Measurements from ENCODE around the gene FIZ1.

Gene FIZ1

DNA sequence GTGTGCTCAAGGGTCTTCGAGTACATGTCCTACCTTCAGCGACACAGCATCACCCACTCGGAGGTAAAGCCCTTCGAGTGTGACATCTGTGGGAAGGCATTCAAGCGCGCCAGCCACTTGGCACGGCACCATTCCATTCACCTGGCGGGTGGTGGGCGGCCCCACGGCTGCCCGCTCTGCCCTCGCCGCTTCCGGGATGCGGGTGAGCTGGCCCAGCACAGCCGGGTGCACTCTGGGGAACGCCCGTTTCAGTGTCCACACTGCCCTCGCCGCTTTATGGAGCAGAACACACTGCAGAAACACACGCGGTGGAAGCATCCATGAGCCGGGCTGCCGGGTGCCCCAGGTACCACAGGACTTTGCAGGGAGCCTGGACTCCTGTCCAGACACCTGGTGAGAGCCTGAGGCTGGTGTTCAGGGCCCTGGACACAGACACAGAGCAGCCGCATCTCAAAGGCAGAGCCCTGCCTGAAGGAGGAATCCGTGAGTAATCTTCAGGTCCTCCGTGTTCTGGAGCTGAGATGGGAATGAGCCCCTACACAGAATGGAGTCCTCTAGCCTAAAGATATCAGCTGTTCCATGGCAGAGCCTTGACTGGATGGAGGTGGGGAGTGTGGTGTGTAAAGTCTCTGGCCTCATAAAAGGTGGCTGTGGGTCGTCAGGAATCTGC is 45.7 kb upstream of the FIZ1 start:
- peak overlapping the region; percentile 77 for H3K4me3 ChIP-seq (ENCODE audit: control insufficient read depth, low read depth, low read length)
- TF ChIP-seq, protein P1, sequence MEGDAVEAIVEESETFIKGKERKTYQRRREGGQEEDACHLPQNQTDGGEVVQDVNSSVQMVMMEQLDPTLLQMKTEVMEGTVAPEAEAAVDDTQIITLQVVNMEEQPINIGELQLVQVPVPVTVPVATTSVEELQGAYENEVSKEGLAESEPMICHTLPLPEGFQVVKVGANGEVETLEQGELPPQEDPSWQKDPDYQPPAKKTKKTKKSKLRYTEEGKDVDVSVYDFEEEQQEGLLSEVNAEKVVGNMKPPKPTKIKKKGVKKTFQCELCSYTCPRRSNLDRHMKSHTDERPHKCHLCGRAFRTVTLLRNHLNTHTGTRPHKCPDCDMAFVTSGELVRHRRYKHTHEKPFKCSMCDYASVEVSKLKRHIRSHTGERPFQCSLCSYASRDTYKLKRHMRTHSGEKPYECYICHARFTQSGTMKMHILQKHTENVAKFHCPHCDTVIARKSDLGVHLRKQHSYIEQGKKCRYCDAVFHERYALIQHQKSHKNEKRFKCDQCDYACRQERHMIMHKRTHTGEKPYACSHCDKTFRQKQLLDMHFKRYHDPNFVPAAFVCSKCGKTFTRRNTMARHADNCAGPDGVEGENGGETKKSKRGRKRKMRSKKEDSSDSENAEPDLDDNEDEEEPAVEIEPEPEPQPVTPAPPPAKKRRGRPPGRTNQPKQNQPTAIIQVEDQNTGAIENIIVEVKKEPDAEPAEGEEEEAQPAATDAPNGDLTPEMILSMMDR (conservative IDR thresholded peaks at IDR 0.05; ENCODE audit: control insufficient read depth, insufficient read depth, low read depth, low read length), result no peak
- no peak for DNase-seq (ENCODE audit: low read depth)

DNA sequence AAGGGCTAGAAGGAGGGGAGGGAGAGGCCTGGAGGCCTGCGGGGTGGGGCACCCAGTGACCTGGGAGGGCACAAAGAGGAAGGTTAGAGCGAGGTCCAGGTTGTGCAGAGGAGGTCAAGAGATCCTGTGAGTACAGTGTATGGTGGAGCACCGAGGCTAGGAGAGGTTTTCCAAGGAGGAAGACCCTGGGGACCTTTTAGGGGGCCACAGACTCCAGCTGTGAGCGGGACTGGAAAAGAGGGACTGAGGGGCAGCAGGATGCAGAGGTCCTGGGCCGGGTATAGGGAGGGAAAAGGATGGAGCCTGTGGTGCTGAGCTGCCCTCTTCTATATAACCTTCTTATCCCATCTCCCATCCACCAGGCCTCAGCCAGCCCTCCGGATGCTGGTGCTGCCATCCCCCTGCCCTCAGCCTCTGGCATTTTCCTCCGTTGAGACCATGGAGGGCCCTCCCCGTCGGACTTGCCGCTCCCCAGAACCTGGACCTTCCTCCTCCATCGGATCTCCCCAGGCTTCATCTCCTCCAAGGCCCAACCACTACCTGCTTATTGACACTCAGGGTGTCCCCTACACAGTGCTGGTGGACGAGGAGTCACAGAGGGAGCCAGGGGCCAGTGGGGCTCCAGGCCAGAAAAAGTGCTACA is 45.0 kb upstream of the FIZ1 start:
- peak overlapping the region; percentile 77 for H3K4me3 ChIP-seq (ENCODE audit: control insufficient read depth, low read depth, low read length)
- TF ChIP-seq, protein P1 (conservative IDR thresholded peaks at IDR 0.05; ENCODE audit: control insufficient read depth, insufficient read depth, low read depth, low read length), result no peak
- DNase-seq (ENCODE audit: low read depth), result no peak

DNA sequence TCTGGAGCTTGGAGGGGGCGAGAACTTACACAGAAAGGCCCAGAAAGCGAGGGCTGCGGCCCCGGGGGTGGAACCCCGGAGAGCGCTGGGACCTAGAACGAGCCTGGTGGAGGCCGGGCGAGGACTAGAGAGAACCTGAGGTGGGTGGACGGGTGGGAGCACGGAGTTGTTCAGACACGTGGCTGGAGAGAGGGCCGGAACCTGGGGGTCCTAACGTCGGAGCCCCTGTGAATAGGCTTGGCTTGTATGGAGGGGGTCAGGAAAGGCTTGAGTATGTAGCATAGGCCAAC is 44.5 kb upstream of the FIZ1 start:
- TF ChIP-seq, protein P1 (conservative IDR thresholded peaks at IDR 0.05; ENCODE audit: control insufficient read depth, insufficient read depth, low read depth, low read length), result no peak
- no peak for DNase-seq (ENCODE audit: low read depth)
- peak overlapping the region; percentile 77 for H3K4me3 ChIP-seq (ENCODE audit: control insufficient read depth, low read depth, low read length)

DNA sequence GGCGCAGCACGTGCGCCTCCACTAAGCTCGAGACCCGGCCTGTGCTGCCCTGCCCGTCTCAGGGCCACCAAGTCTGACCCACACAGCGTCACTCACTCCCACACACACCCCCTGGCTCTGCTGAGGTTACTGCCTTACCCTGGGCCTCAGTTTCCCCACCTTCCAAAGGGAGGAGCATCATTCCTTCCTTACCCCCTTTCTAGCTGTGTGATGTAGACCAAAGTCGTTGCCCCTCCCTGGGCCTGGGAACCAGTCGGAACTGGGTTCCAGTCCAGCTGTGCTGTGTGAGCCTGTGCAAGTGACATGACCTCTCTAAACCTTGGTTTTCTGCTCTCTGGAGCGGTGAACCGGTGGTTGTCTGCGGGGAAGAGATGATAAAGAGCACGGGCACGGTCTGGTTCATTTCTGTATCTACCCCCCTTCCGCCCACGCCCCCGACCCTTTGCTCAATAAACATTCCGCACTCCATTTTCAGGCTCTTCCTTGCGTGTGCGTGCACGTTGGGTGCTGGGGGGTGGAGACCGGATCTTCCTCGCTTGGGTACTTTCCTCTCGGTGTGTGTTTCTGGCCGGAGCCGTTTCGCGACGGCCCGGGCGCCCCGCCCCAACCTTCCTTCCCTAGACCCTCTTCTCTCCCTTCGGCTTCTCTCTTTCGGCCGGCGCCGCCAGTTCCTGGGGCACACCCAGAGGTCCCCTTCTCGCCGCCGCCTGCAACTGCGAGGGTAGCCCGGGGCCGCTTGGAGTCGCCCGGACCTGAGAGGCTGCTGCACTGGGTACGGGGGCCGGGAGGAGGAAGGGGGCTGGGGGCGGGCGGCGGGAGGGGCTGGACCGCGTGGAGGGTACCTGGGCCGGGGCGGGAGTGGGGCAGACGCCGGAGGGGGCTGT is 43.9 kb upstream of the FIZ1 start, which contains the start of gene ZNF581:
ZNF581 (plus strand) TSS at position 647 of the 884 bp plus-strand sequence. CDS start 923 bp downstream, outside the sequence.
- H3K4me3 ChIP-seq (ENCODE audit: control insufficient read depth, low read depth, low read length), result peak within 1 kb of the TSS; percentile 77
- peak; percentile 72 for DNase-seq (ENCODE audit: low read depth)
- TF ChIP-seq, protein P1 (conservative IDR thresholded peaks at IDR 0.05; ENCODE audit: control insufficient read depth, insufficient read depth, low read depth, low read length), result no peak

DNA sequence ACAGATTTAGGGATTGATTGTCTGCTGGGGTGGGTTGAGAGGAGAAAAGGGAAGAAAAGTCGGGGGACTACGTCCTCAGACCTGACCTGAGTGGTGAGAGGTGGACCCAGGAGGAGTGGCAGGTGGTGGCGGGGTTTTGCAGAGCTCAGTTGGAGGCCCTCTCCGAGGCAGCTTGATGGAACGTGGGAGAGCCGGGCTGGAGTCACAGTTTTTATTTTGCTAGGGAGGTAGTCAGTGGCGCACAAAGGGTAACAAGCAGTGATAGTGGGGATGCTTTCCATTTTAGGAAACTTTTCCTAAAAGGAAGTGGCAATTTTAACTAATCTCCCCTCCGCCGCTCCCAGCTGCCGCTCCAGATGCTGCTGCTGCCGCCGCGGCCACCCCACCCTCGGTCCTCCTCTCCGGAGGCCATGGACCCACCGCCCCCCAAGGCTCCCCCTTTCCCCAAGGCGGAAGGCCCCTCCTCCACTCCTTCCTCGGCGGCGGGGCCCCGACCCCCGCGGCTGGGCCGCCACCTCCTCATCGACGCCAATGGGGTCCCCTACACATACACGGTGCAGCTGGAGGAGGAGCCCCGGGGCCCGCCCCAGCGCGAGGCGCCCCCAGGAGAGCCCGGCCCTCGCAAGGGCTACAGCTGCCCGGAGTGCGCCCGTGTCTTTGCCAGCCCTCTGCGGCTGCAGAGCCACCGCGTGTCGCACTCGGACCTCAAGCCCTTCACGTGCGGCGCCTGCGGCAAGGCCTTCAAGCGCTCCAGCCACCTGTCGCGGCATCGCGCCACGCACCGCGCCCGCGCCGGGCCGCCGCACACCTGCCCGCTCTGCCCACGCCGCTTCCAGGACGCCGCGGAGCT is 43.1 kb upstream of the FIZ1 start:
- peak overlapping the region; percentile 77 for H3K4me3 ChIP-seq (ENCODE audit: control insufficient read depth, low read depth, low read length)
- DNase-seq (ENCODE audit: low read depth), result no peak
- TF ChIP-seq, protein P1 (conservative IDR thresholded peaks at IDR 0.05; ENCODE audit: control insufficient read depth, insufficient read depth, low read depth, low read length), result no peak
